ENCODE measurements around the gene REC114.

DNA sequence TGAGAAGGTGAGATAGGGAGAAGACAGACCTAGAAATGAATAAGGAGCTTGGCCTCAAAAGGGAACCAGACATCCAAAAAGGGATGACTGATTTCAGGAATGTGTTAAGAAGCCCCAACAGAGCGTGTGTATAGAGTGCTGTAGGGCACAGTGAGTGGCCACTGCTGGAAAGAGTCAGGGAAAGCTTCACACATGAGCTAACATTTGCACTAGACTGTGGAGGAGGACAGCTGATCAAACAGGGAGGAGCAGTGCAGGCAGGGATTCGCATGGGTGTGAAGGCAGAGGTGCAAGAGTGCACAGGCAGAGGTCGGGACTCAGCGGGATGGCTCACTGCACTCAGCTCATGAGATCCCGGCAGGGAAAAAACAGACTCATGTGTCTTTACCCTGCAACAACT is 128.4 kb downstream of the REC114 start:
- TF ChIP-seq BRCA1 (IDR thresholded peaks at IDR 0.05; ENCODE audit: low read depth, low read length), result no peak
- TF ChIP-seq, protein P1, sequence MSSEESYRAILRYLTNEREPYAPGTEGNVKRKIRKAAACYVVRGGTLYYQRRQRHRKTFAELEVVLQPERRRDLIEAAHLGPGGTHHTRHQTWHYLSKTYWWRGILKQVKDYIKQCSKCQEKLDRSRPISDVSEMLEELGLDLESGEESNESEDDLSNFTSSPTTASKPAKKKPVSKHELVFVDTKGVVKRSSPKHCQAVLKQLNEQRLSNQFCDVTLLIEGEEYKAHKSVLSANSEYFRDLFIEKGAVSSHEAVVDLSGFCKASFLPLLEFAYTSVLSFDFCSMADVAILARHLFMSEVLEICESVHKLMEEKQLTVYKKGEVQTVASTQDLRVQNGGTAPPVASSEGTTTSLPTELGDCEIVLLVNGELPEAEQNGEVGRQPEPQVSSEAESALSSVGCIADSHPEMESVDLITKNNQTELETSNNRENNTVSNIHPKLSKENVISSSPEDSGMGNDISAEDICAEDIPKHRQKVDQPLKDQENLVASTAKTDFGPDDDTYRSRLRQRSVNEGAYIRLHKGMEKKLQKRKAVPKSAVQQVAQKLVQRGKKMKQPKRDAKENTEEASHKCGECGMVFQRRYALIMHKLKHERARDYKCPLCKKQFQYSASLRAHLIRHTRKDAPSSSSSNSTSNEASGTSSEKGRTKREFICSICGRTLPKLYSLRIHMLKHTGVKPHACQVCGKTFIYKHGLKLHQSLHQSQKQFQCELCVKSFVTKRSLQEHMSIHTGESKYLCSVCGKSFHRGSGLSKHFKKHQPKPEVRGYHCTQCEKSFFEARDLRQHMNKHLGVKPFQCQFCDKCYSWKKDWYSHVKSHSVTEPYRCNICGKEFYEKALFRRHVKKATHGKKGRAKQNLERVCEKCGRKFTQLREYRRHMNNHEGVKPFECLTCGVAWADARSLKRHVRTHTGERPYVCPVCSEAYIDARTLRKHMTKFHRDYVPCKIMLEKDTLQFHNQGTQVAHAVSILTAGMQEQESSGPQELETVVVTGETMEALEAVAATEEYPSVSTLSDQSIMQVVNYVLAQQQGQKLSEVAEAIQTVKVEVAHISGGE (CRISPR knock-in tag; IDR thresholded peaks at IDR 0.05), result no peak
- TF ChIP-seq POLR2A (IDR thresholded peaks at IDR 0.05; ENCODE audit: low read depth, low read length), result no peak
- TF ChIP-seq, protein P2, sequence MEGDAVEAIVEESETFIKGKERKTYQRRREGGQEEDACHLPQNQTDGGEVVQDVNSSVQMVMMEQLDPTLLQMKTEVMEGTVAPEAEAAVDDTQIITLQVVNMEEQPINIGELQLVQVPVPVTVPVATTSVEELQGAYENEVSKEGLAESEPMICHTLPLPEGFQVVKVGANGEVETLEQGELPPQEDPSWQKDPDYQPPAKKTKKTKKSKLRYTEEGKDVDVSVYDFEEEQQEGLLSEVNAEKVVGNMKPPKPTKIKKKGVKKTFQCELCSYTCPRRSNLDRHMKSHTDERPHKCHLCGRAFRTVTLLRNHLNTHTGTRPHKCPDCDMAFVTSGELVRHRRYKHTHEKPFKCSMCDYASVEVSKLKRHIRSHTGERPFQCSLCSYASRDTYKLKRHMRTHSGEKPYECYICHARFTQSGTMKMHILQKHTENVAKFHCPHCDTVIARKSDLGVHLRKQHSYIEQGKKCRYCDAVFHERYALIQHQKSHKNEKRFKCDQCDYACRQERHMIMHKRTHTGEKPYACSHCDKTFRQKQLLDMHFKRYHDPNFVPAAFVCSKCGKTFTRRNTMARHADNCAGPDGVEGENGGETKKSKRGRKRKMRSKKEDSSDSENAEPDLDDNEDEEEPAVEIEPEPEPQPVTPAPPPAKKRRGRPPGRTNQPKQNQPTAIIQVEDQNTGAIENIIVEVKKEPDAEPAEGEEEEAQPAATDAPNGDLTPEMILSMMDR (IDR thresholded peaks at IDR 0.05 in 2 of 3, conservative IDR thresholded peaks at IDR 0.05 in 1 of 3; ENCODE audit: control insufficient read depth in 2 of 3, extremely low read depth in 1 of 3, insufficient read depth in 1 of 3, low read depth in 3 of 3, low read length in 3 of 3), result no peak
- TF ChIP-seq, protein P3, sequence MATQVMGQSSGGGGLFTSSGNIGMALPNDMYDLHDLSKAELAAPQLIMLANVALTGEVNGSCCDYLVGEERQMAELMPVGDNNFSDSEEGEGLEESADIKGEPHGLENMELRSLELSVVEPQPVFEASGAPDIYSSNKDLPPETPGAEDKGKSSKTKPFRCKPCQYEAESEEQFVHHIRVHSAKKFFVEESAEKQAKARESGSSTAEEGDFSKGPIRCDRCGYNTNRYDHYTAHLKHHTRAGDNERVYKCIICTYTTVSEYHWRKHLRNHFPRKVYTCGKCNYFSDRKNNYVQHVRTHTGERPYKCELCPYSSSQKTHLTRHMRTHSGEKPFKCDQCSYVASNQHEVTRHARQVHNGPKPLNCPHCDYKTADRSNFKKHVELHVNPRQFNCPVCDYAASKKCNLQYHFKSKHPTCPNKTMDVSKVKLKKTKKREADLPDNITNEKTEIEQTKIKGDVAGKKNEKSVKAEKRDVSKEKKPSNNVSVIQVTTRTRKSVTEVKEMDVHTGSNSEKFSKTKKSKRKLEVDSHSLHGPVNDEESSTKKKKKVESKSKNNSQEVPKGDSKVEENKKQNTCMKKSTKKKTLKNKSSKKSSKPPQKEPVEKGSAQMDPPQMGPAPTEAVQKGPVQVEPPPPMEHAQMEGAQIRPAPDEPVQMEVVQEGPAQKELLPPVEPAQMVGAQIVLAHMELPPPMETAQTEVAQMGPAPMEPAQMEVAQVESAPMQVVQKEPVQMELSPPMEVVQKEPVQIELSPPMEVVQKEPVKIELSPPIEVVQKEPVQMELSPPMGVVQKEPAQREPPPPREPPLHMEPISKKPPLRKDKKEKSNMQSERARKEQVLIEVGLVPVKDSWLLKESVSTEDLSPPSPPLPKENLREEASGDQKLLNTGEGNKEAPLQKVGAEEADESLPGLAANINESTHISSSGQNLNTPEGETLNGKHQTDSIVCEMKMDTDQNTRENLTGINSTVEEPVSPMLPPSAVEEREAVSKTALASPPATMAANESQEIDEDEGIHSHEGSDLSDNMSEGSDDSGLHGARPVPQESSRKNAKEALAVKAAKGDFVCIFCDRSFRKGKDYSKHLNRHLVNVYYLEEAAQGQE (IDR thresholded peaks at IDR 0.05; ENCODE audit: low read depth, low read length), result no peak
- TF ChIP-seq, protein P4, sequence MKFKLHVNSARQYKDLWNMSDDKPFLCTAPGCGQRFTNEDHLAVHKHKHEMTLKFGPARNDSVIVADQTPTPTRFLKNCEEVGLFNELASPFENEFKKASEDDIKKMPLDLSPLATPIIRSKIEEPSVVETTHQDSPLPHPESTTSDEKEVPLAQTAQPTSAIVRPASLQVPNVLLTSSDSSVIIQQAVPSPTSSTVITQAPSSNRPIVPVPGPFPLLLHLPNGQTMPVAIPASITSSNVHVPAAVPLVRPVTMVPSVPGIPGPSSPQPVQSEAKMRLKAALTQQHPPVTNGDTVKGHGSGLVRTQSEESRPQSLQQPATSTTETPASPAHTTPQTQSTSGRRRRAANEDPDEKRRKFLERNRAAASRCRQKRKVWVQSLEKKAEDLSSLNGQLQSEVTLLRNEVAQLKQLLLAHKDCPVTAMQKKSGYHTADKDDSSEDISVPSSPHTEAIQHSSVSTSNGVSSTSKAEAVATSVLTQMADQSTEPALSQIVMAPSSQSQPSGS (IDR thresholded peaks at IDR 0.05; ENCODE audit: low read length), result no peak
- TF ChIP-seq NFYB (IDR thresholded peaks at IDR 0.05; ENCODE audit: insufficient read depth, low read depth, low read length), result no peak
- TF ChIP-seq JUND (IDR thresholded peaks at IDR 0.05; ENCODE audit: low read depth, low read length), result no peak
- TF ChIP-seq, protein P5, sequence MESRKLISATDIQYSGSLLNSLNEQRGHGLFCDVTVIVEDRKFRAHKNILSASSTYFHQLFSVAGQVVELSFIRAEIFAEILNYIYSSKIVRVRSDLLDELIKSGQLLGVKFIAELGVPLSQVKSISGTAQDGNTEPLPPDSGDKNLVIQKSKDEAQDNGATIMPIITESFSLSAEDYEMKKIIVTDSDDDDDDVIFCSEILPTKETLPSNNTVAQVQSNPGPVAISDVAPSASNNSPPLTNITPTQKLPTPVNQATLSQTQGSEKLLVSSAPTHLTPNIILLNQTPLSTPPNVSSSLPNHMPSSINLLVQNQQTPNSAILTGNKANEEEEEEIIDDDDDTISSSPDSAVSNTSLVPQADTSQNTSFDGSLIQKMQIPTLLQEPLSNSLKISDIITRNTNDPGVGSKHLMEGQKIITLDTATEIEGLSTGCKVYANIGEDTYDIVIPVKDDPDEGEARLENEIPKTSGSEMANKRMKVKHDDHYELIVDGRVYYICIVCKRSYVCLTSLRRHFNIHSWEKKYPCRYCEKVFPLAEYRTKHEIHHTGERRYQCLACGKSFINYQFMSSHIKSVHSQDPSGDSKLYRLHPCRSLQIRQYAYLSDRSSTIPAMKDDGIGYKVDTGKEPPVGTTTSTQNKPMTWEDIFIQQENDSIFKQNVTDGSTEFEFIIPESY (IDR thresholded peaks at IDR 0.05), result no peak
- TF ChIP-seq SUZ12 (IDR thresholded peaks at IDR 0.05; ENCODE audit: unreplicated experiment), result no peak

Measured in GM12878 (cell line).